HG02973 (cell line): ENCODE measurements around the gene GRAMD1B.

ENCODE experiments used
- ATAC-seq: cut with Tn5 transposase; IDR thresholded peaks from one replicate; pipeline ENCODE4 v1.9.1; 2021; ENCODE audit warnings: moderate library complexity; ENCODE audit not compliant: unreplicated experiment

GRAMD1B gene

GRCh38 chr11:123584737-123585136, 154.7 kb downstream of the GRAMD1B start:
- ATAC-seq: no peak

GRCh38 chr11:123585206-123585605, 155.1 kb downstream of the GRAMD1B start:
- no peak for ATAC-seq

GRCh38 chr11:123585706-123586105, 155.6 kb downstream of the GRAMD1B start:
- ATAC-seq: no peak

GRCh38 chr11:123586568-123586967, 156.5 kb downstream of the GRAMD1B start:
- no peak for ATAC-seq

GRCh38 chr11:123587044-123587443, 157.0 kb downstream of the GRAMD1B start:
- ATAC-seq: no peak

GRCh38 chr11:123587559-123587958, 157.5 kb downstream of the GRAMD1B start:
- no peak for ATAC-seq

- ATAC-seq: no peak
Observed at GRCh38 chr11:123588117-123588863, 158.2 kb downstream of the GRAMD1B start.

- ATAC-seq: no peak
Observed at GRCh38 chr11:123588864-123589262, 158.8 kb downstream of the GRAMD1B start.

- no peak for ATAC-seq
Observed at GRCh38 chr11:123590296-123590912, 160.3 kb downstream of the GRAMD1B start.

- no peak for ATAC-seq
Observed at GRCh38 chr11:123593570-123593969, 163.5 kb downstream of the GRAMD1B start.

- no peak for ATAC-seq
Observed at GRCh38 chr11:123594188-123594901, 164.3 kb downstream of the GRAMD1B start.

GRCh38 chr11:123594921-123595320, 164.9 kb downstream of the GRAMD1B start:
- ATAC-seq: no peak

GRCh38 chr11:123597859-123598258, 167.8 kb downstream of the GRAMD1B start:
- ATAC-seq: no peak

GRCh38 chr11:123601136-123601535, 171.1 kb downstream of the GRAMD1B start:
- ATAC-seq: no peak

- ATAC-seq: no peak
Observed at GRCh38 chr11:123601743-123602142, 171.7 kb downstream of the GRAMD1B start.

GRCh38 chr11:123603666-123604065, 173.6 kb downstream of the GRAMD1B start:
- no peak for ATAC-seq

- no peak for ATAC-seq
Observed at GRCh38 chr11:123607781-123608180, 177.7 kb downstream of the GRAMD1B start.

GRCh38 chr11:123608371-123608770, 178.3 kb downstream of the GRAMD1B start:
- ATAC-seq: no peak

- no peak for ATAC-seq
Observed at GRCh38 chr11:123608945-123609344, 178.9 kb downstream of the GRAMD1B start.

GRCh38 chr11:123611698-123612097, 181.6 kb downstream of the GRAMD1B start:
- ATAC-seq: no peak

- no peak for ATAC-seq
Observed at GRCh38 chr11:123616505-123617198, 186.6 kb downstream of the GRAMD1B start.
